Measurements from ENCODE around the gene CYP24A1. TPM values are rescaled to one million over a fixed set of nuclear protein-coding genes. Genes with fewer than 3 reads are reported as not detected.

Gene CYP24A1
- total RNA-seq, 2 donors from 2014 or later: not detected

DNA sequence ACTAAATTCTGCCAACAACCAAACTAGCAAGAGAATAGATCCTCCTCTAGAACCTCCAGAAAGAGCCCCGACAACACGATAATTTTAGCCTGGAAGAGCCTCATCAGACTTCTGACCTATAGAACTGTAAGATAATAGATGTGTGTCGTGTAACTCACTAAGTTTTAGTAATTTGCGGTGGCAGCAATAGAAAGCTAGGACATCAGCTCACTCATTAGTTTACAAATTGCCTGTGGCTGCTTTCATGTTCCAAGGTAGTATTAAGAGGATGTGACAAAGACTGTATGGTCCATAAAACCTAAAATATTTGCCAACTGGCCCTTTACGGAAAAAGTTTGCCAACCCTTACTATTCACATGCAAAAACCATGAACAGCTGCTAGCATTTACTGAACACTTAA lies 17.3 kb downstream of the CYP24A1 start:
- ATAC-seq: no peak
- 79 to 86% methylated on average over 5 of the region's 5 CpGs for WGBS, 2 donors
- Histone ChIP-seq H3K4me1 (no peaks in the 10 kb centered on the region), H3K9me3 (no peaks in the 10 kb centered on the region), H3K36me3 (replicated peaks in 1 of 2; ENCODE audit: insufficient read depth in 1 of 2, low read depth in 2 of 2) (no peaks in the 10 kb centered on the region), H3K27me3 (no peaks in the 10 kb centered on the region), H3K4me3 (no peak overlapping the region), H3K27ac (no peak overlapping the region)
- no peak for DNase-seq
- TF ChIP-seq POLR2A (IDR thresholded peaks at IDR 0.05): no peak
- TF ChIP-seq, protein P1, sequence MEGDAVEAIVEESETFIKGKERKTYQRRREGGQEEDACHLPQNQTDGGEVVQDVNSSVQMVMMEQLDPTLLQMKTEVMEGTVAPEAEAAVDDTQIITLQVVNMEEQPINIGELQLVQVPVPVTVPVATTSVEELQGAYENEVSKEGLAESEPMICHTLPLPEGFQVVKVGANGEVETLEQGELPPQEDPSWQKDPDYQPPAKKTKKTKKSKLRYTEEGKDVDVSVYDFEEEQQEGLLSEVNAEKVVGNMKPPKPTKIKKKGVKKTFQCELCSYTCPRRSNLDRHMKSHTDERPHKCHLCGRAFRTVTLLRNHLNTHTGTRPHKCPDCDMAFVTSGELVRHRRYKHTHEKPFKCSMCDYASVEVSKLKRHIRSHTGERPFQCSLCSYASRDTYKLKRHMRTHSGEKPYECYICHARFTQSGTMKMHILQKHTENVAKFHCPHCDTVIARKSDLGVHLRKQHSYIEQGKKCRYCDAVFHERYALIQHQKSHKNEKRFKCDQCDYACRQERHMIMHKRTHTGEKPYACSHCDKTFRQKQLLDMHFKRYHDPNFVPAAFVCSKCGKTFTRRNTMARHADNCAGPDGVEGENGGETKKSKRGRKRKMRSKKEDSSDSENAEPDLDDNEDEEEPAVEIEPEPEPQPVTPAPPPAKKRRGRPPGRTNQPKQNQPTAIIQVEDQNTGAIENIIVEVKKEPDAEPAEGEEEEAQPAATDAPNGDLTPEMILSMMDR (IDR thresholded peaks at IDR 0.05): no peak
- intact Hi-C loops (cut with DNase I): no loop called here

DNA sequence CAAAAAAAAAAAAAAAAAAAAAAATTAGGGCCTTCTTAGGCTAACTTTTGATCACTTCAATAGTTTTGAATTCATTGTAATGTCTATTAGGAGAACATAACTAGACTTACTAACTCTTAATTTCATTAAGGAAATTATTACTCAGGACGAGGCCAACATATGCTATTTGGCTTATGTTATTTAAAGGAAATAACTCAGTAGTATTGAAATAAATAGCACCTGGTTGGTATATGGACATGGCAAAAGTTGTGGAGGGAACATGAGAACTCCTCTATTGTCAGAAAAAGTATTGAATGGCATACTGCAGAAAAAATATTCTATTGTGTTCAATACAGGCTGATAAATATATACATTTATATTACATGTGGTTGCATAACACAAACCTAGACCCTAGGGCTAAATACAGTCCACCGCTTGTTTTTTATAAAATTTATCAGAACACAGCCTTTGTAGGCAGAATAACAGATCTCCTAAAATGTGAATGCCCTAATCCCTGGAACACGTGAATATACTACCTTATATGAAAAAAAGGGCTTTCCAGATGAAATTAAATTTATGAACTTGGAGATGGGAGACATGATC lies 18.0 kb downstream of the CYP24A1 start:
- Histone ChIP-seq H3K4me1 (no peaks in the 10 kb centered on the region), H3K27me3 (no peaks in the 10 kb centered on the region), H3K36me3 (replicated peaks in 1 of 2; ENCODE audit: insufficient read depth in 1 of 2, low read depth in 2 of 2) (no peaks in the 10 kb centered on the region), H3K9me3 (no peaks in the 10 kb centered on the region), H3K27ac (no peak overlapping the region), H3K4me3 (no peak overlapping the region)
- intact Hi-C loops (cut with DNase I): no loop called here
- WGBS, 2 donors: 80 to 83% methylated on average over 3 of the region's 3 CpGs
- TF ChIP-seq, protein P1 (IDR thresholded peaks at IDR 0.05): no peak
- TF ChIP-seq POLR2A (IDR thresholded peaks at IDR 0.05): no peak
- ATAC-seq: no peak
- DNase-seq: no peak

DNA sequence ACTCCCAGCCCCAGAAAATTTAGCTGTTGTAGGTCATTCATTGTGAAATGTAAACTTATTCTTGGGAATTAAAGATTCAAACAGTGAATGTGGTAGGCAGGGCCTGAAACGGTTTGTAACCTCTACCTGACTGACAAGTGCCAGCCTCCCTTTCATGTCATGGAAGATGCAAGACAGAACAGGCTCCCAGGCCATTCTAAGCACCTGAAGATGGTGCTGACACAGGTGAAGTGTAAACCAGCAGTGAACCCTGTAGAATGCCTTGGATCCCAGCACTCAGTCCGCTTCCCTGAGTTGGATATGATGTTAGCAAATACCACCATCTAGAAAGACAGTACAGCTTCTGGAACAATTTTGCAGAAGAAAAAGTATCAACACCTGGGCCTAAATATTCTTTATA lies 19.3 kb downstream of the CYP24A1 start:
- Histone ChIP-seq H3K4me3 (no peak overlapping the region), H3K27ac (no peak overlapping the region), H3K36me3 (replicated peaks in 1 of 2; ENCODE audit: insufficient read depth in 1 of 2, low read depth in 2 of 2) (no peaks in the 10 kb centered on the region), H3K4me1 (no peaks in the 10 kb centered on the region), H3K27me3 (no peaks in the 10 kb centered on the region), H3K9me3 (no peaks in the 10 kb centered on the region)
- no peak for TF ChIP-seq POLR2A (IDR thresholded peaks at IDR 0.05)
- TF ChIP-seq, protein P1 (IDR thresholded peaks at IDR 0.05): no peak
- ATAC-seq: no peak
- intact Hi-C loops (cut with DNase I): no loop called here
- WGBS, 2 donors: 58 to 90% methylated on average over 2 of the region's 2 CpGs
- no peak for DNase-seq

DNA sequence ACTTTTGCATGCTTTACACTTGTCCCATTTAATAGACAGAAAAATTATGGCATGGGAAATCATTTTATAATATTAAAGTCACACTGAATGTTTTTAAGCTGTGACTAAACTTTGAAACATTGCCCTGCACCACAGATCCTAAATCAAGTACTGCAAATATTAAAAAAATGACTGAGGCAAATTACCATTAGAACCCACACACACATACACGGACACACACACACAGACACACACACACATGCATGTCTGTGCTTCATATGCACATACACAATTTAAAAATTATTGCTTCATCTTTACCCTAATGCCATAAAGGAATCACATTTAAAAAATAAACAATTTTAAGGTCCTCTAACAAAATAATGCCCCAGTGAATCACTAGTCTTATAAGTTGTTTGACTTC lies 19.9 kb downstream of the CYP24A1 start:
- H3K4me3 ChIP-seq: no peak overlapping the region
- H3K9me3 ChIP-seq: no peaks in the 10 kb centered on the region
- no peaks in the 10 kb centered on the region for H3K27me3 ChIP-seq
- no peaks in the 10 kb centered on the region for H3K4me1 ChIP-seq
- WGBS, 2 donors: 55 to 58% methylated on average over 1 of the region's 1 CpG
- H3K36me3 ChIP-seq (replicated peaks in 1 of 2; ENCODE audit: insufficient read depth in 1 of 2, low read depth in 2 of 2): no peaks in the 10 kb centered on the region
- intact Hi-C loops (cut with DNase I): no loop called here
- ATAC-seq: no peak
- no peak for DNase-seq
- H3K27ac ChIP-seq: no peak overlapping the region
- TF ChIP-seq POLR2A (IDR thresholded peaks at IDR 0.05): no peak

DNA sequence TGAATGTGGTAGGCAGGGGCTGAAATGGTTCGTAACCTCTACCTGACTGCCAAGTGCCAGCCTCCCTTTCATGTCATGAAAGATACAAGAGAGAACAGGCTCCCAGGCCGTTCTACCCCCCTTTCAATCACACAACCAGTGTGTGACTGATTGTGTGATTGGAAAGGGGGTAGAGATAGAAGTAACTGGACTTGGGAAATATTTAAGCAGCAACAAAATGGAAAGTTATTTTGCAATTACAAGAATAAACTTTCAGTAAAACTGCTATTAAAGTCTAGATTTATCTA lies 20.8 kb downstream of the CYP24A1 start:
- 61 to 69% methylated on average over 2 of the region's 2 CpGs for WGBS, 2 donors
- DNase-seq (no peak), ATAC-seq (no peak)
- intact Hi-C loops (cut with DNase I): no loop called here
- Histone ChIP-seq H3K27ac (no peak overlapping the region), H3K9me3 (no peaks in the 10 kb centered on the region), H3K4me3 (no peak overlapping the region), H3K4me1 (no peaks in the 10 kb centered on the region), H3K36me3 (replicated peaks in 1 of 2; ENCODE audit: insufficient read depth in 1 of 2, low read depth in 2 of 2) (no peaks in the 10 kb centered on the region), H3K27me3 (no peaks in the 10 kb centered on the region)
- no peak for TF ChIP-seq POLR2A (IDR thresholded peaks at IDR 0.05)
- TF ChIP-seq, protein P1 (IDR thresholded peaks at IDR 0.05): no peak
